Natural killer cell (primary cell): ENCODE data around the gene RPS6KA5. TPM values are rescaled to one million over a fixed set of nuclear protein-coding genes. Genes with fewer than 3 reads are reported as not detected.

Experiments used
- ATAC-seq, 3 donors: fragments of 150-1000 bp in 2 of 3; fragments of 200-7000 bp in 1 of 3; cut with Tn5 transposase; 1 replicate in 1 of 3; 2 replicates in 2 of 3; pipeline ENCODE4 v1.10.0; 2021; ENCODE audit warnings: mild to moderate bottlenecking in 2 of 3, moderate library complexity in 2 of 3
- DNase-seq, 2 donors: peaks; one replicate each; pipeline versions ENCODE4 v3.0.0 to v3.0.0-alpha.2; 2013 to 2021; ENCODE audit warnings: mixed read lengths in 1 of 2
- H3K27ac ChIP-seq: one replicate; pipeline ENCODE4 v1.5.1; 2013; ENCODE audit warnings: mild to moderate bottlenecking, low read length
- H3K27me3 ChIP-seq: one replicate; pipeline ENCODE4 v1.6.1; 2013; ENCODE audit warnings: low read length; ENCODE audit not compliant: control insufficient read depth, insufficient read depth
- H3K36me3 ChIP-seq: one replicate; pipeline ENCODE4 v1.6.1; 2013; ENCODE audit warnings: low read length; ENCODE audit not compliant: control insufficient read depth, insufficient read depth
- H3K4me1 ChIP-seq: one replicate; pipeline ENCODE4 v1.6.1; 2013; ENCODE audit warnings: low read length; ENCODE audit not compliant: control insufficient read depth, insufficient read depth
- H3K4me3 ChIP-seq: one replicate; pipeline ENCODE4 v1.5.1; 2013; ENCODE audit warnings: low read length
- H3K9me3 ChIP-seq: one replicate; pipeline ENCODE4 v1.6.1; 2013; ENCODE audit warnings: low read length; ENCODE audit not compliant: control insufficient read depth, insufficient read depth
- H3K27ac Mint-ChIP-seq, 2 donors: one replicate each; pipeline ENCODE4 v1.8.0; 2022; ENCODE audit warnings: mild to moderate bottlenecking in 2 of 2, mixed read lengths in 2 of 2, moderate library complexity in 1 of 2
- H3K27me3 Mint-ChIP-seq, 2 donors: one replicate each; pipeline ENCODE4 v1.8.0; 2022; ENCODE audit warnings: low read depth in 2 of 2, mixed read lengths in 2 of 2
- H3K36me3 Mint-ChIP-seq: one replicate; pipeline ENCODE4 v1.8.0; 2022; ENCODE audit warnings: mixed read lengths
- H3K4me1 Mint-ChIP-seq, 2 donors: one replicate each; pipeline ENCODE4 v1.8.0; 2022; ENCODE audit warnings: mixed read lengths in 2 of 2
- H3K4me3 Mint-ChIP-seq: one replicate; pipeline ENCODE4 v1.8.0; 2022; ENCODE audit warnings: mild to moderate bottlenecking, moderate library complexity, mixed read lengths
- H3K9me3 Mint-ChIP-seq, 2 donors: one replicate each; pipeline ENCODE4 v1.8.0; 2022; ENCODE audit warnings: mixed read lengths in 2 of 2
- CTCF ChIP-seq: fragments of 200-600 bp; IDR thresholded peaks from one replicate; pipeline ENCODE4 v1.8.0; 2022; ENCODE audit warnings: antibody characterized with exemption
- WGBS: methylation state at CpG from one replicate; pipeline ENCODE4 v1.1.7; 2013; ENCODE audit warnings: missing lambda C conversion rate; ENCODE audit not compliant: insufficient coverage; 5-methylcytosine and 5-hydroxymethylcytosine counted together
- intact Hi-C: fragments of 100-400 bp; cut with micrococcal nuclease; formaldehyde crosslinking; loops from one replicate; pipeline ENCODE4 v1.14.2; 2022
- total RNA-seq, 4 donors: library from RNA; stranded (reverse); fragments of 120-200 nt in 1 of 4; gene quantifications; one replicate each; pipeline versions ENCODE4 v1.2.3 to v1.2.4, GENCODE V29; 2013 to 2022

Gene RPS6KA5
- total RNA-seq, 3 donors from 2014 or later (not counting 1 experiment from before 2014, with no cell fraction given): 24.1 to 28.5 (median 27.9) TPM

GRCh38 chr14:90892970-90893369 is 167.5 kb downstream of the RPS6KA5 start:
- no peaks in the 10 kb centered on the region for H3K4me1 Mint-ChIP-seq
- no peak overlapping the region for H3K4me3 Mint-ChIP-seq
- no peaks in the 10 kb centered on the region for H3K9me3 Mint-ChIP-seq
- intact Hi-C loops: no loop called here
- no peak overlapping the region for H3K27ac ChIP-seq
- no peaks in the 10 kb centered on the region for H3K36me3 Mint-ChIP-seq
- ATAC-seq (no peak), DNase-seq (no peak)
- no peak overlapping the region for H3K4me3 ChIP-seq
- no peaks in the 10 kb centered on the region for H3K9me3 ChIP-seq
- no peaks in the 10 kb centered on the region for H3K27me3 ChIP-seq
- no peaks in the 10 kb centered on the region for H3K27me3 Mint-ChIP-seq
- no peaks in the 10 kb centered on the region for H3K4me1 ChIP-seq
- H3K27ac Mint-ChIP-seq: no peak overlapping the region
- peaks cover 27% of the 10 kb centered on the region for H3K36me3 ChIP-seq
- TF ChIP-seq CTCF: no peak

GRCh38 chr14:90891326-90891725 is 169.1 kb downstream of the RPS6KA5 start:
- Histone ChIP-seq H3K4me3 (no peak overlapping the region), H3K27ac (no peak overlapping the region), H3K4me1 (no peaks in the 10 kb centered on the region), H3K9me3 (no peaks in the 10 kb centered on the region), H3K27me3 (no peaks in the 10 kb centered on the region), H3K36me3 (peaks cover 14% of the 10 kb centered on the region)
- no peak for TF ChIP-seq CTCF
- intact Hi-C loops: no loop called here
- no peaks in the 10 kb centered on the region for H3K9me3 Mint-ChIP-seq
- no CpG with 5 or more reads among the region's 1 CpG for WGBS
- no peaks in the 10 kb centered on the region for H3K27me3 Mint-ChIP-seq
- no peak overlapping the region for H3K27ac Mint-ChIP-seq
- ATAC-seq (no peak), DNase-seq (no peak)
- no peaks in the 10 kb centered on the region for H3K36me3 Mint-ChIP-seq
- no peaks in the 10 kb centered on the region for H3K4me1 Mint-ChIP-seq
- no peak overlapping the region for H3K4me3 Mint-ChIP-seq

GRCh38 chr14:90890322-90891020 is 170.0 kb downstream of the RPS6KA5 start:
- DNase-seq (no peak), ATAC-seq (no peak)
- TF ChIP-seq CTCF: no peak
- no peaks in the 10 kb centered on the region for H3K4me1 Mint-ChIP-seq
- intact Hi-C loops: no loop called here
- Histone ChIP-seq H3K36me3 (peaks cover 8% of the 10 kb centered on the region), H3K4me1 (no peaks in the 10 kb centered on the region), H3K27me3 (no peaks in the 10 kb centered on the region), H3K27ac (no peak overlapping the region), H3K9me3 (no peaks in the 10 kb centered on the region), H3K4me3 (no peak overlapping the region)
- H3K36me3 Mint-ChIP-seq: no peaks in the 10 kb centered on the region
- no peaks in the 10 kb centered on the region for H3K9me3 Mint-ChIP-seq
- no peak overlapping the region for H3K4me3 Mint-ChIP-seq
- 95% methylated on average over 10 of the region's 10 CpGs for WGBS
- no peaks in the 10 kb centered on the region for H3K27me3 Mint-ChIP-seq
- no peak overlapping the region for H3K27ac Mint-ChIP-seq

- peaks cover 12% of the 10 kb centered on the region for H3K36me3 Mint-ChIP-seq
- no peak for TF ChIP-seq CTCF
Observed at GRCh38 chr14:90886297-90886815, 174.1 kb downstream of the RPS6KA5 start.

More at GRCh38 chr14:90886297-90886815, 174.1 kb downstream of the RPS6KA5 start:
- Mint-ChIP-seq H3K9me3 (peaks cover 3% of the 10 kb centered on the region in 2 donors), H3K4me3 (no peak overlapping the region), H3K4me1 (no peaks in the 10 kb centered on the region), H3K27me3 (no peaks in the 10 kb centered on the region), H3K27ac (no peak overlapping the region)
- no peak overlapping the region for H3K4me3 ChIP-seq
- intact Hi-C loops: no loop called here
- H3K4me1 ChIP-seq: no peaks in the 10 kb centered on the region
- 96% methylated on average over 5 of the region's 7 CpGs for WGBS
- DNase-seq (no peak), ATAC-seq (no peak)
- H3K27ac ChIP-seq: no peak overlapping the region
- H3K9me3 ChIP-seq: peaks cover 4% of the 10 kb centered on the region
- H3K36me3 ChIP-seq: peaks cover 5% of the 10 kb centered on the region
- no peaks in the 10 kb centered on the region for H3K27me3 ChIP-seq
